Gastrocnemius medialis (tissue), 4 donors: ENCODE results near the gene TNFSF13.

Experiments
- CTCF ChIP-seq, 5 experiments: fragments of 450-650 bp in 3 of 5; fragments of 200-600 bp in 2 of 5; sonication (generic) in 2 of 5; IDR thresholded peaks in 4 of 5; conservative IDR thresholded peaks in 1 of 5; 1 replicate in 4 of 5; 2 replicates in 1 of 5; pipeline ENCODE4 v1.5.1; 2016 to 2019; ENCODE audit warnings: antibody characterized with exemption in 5 of 5, mild to moderate bottlenecking in 3 of 5, moderate library complexity in 3 of 5
- POLR2A ChIP-seq, 2 donors: fragments of 450-650 bp; IDR thresholded peaks; one replicate each; pipeline ENCODE4 v1.6.1; 2017; ENCODE audit warnings: antibody characterized with exemption in 2 of 2, mild to moderate bottlenecking in 2 of 2, moderate library complexity in 2 of 2

- TF ChIP-seq CTCF (IDR thresholded peaks at IDR 0.05 in 4 of 5, conservative IDR thresholded peaks at IDR 0.05 in 1 of 5): no peak
- TF ChIP-seq POLR2A (IDR thresholded peaks at IDR 0.05): no peak
Observed at GRCh38 chr17:7555320-7555948, 3.1 kb upstream of the TNFSF13 start.
